ENCODE measurements around the gene IMMP2L. TPM values are rescaled to one million over a fixed set of nuclear protein-coding genes. Genes with fewer than 3 reads are reported as not detected.
A peak's percentile ranks its signal among the peaks of the same experiment; 100 is the strongest.

The IMMP2L gene
- total RNA-seq, 1 donor from 2014 or later, result 11.9 TPM

- no peak for DNase-seq (ENCODE audit: low read depth, low spot score)
- Mint-ChIP-seq H3K36me3 (ENCODE audit: low read depth) (no peaks in the 10 kb centered on the region), H3K4me3 (peak overlapping the region; percentile 89), H3K9me3 (no peaks in the 10 kb centered on the region), H3K4me1 (peaks cover 64% of the 10 kb centered on the region), H3K27ac (ENCODE audit: unreplicated experiment) (peak overlapping the region; percentile 17), H3K27me3 (ENCODE audit: low read depth) (no peaks in the 10 kb centered on the region)
- TF ChIP-seq CTCF (conservative IDR thresholded peaks at IDR 0.05), result no peak
Observed at GRCh38 chr7:111093496-111093895, 468.8 kb downstream of the IMMP2L start.

GRCh38 chr7:111092406-111093236 lies 469.7 kb downstream of the IMMP2L start:
- DNase-seq (ENCODE audit: low read depth, low spot score), result no peak
- H3K4me3 Mint-ChIP-seq, result peak overlapping the region; percentile 89
- no peaks in the 10 kb centered on the region for H3K36me3 Mint-ChIP-seq (ENCODE audit: low read depth)
- H3K4me1 Mint-ChIP-seq, result peaks cover 57% of the 10 kb centered on the region
- no peaks in the 10 kb centered on the region for H3K27me3 Mint-ChIP-seq (ENCODE audit: low read depth)
- TF ChIP-seq CTCF (conservative IDR thresholded peaks at IDR 0.05), result no peak
- no peaks in the 10 kb centered on the region for H3K9me3 Mint-ChIP-seq
- H3K27ac Mint-ChIP-seq (ENCODE audit: unreplicated experiment), result no peak overlapping the region

GRCh38 chr7:111091593-111092358 lies 470.5 kb downstream of the IMMP2L start:
- Mint-ChIP-seq H3K27ac (ENCODE audit: unreplicated experiment) (peak overlapping the region; percentile 31), H3K36me3 (ENCODE audit: low read depth) (no peaks in the 10 kb centered on the region), H3K4me3 (peak overlapping the region; percentile 89), H3K27me3 (ENCODE audit: low read depth) (no peaks in the 10 kb centered on the region), H3K9me3 (no peaks in the 10 kb centered on the region), H3K4me1 (peaks cover 52% of the 10 kb centered on the region)
- DNase-seq (ENCODE audit: low read depth, low spot score), result no peak
- no peak for TF ChIP-seq CTCF (conservative IDR thresholded peaks at IDR 0.05)

GRCh38 chr7:111090846-111091245 lies 471.4 kb downstream of the IMMP2L start, which contains the start of gene LRRN3:
Gene LRRN3, plus strand, starts transcription at chr7:111091127. Its CDS starts 31,646 bp downstream, at chr7:111122773.
- Mint-ChIP-seq H3K4me1 (peaks cover 45% of the 10 kb centered on the region), H3K4me3 (peak within 1 kb of the TSS; percentile 89), H3K27me3 (ENCODE audit: low read depth) (no peaks in the 10 kb centered on the region), H3K27ac (ENCODE audit: unreplicated experiment) (peak within 1 kb of the TSS; percentile 31), H3K36me3 (ENCODE audit: low read depth) (no peaks in the 10 kb centered on the region), H3K9me3 (no peaks in the 10 kb centered on the region)
- peak; percentile 11 for DNase-seq (ENCODE audit: low read depth, low spot score)
- TF ChIP-seq CTCF (conservative IDR thresholded peaks at IDR 0.05), result no peak

GRCh38 chr7:111089822-111090426 lies 472.4 kb downstream of the IMMP2L start:
- H3K4me1 Mint-ChIP-seq, result peaks cover 44% of the 10 kb centered on the region
- no peaks in the 10 kb centered on the region for H3K27me3 Mint-ChIP-seq (ENCODE audit: low read depth)

More at GRCh38 chr7:111089822-111090426, 472.4 kb downstream of the IMMP2L start:
- no peak overlapping the region for H3K27ac Mint-ChIP-seq (ENCODE audit: unreplicated experiment)
- DNase-seq (ENCODE audit: low read depth, low spot score), result no peak
- TF ChIP-seq CTCF (conservative IDR thresholded peaks at IDR 0.05), result peak; percentile 84
- no peaks in the 10 kb centered on the region for H3K9me3 Mint-ChIP-seq
- peak overlapping the region; percentile 89 for H3K4me3 Mint-ChIP-seq
- H3K36me3 Mint-ChIP-seq (ENCODE audit: low read depth), result no peaks in the 10 kb centered on the region
